ENCODE results near the gene CST11. TPM values are rescaled to one million over a fixed set of nuclear protein-coding genes. Genes with fewer than 3 reads are reported as not detected.

The CST11 gene, protein sequence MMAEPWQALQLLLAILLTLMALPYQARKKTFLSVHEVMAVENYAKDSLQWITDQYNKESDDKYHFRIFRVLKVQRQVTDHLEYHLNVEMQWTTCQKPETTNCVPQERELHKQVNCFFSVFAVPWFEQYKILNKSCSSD
- total RNA-seq (2011; cell fraction: chromatin; rRNA removed; ENCODE audit: low replicate concordance), result not detected in 2 replicates
- not detected in 2 replicates for total RNA-seq (2011; cell fraction: nucleolus; rRNA removed)
- total RNA-seq (2011; cell fraction: nucleoplasm; rRNA removed), result not detected in 2 replicates
- total RNA-seq (2014; rRNA removed) (not detected in 2 replicates), total RNA-seq (2014; rRNA removed; fragmentation: Illumina TruSeq; extraction: Trizol) (not detected in 2 replicates), total RNA-seq (2015; rRNA removed; fragmentation: Illumina TruSeq; extraction: Trizol) (not detected in 2 replicates), total RNA-seq (2021) (not detected in 2 replicates), polyA plus RNA-seq (2011; rRNA removed) (not detected in 2 replicates), polyA plus RNA-seq (2014; fragmentation: Illumina TruSeq; extraction: Trizol) (not detected in 2 replicates), polyA plus RNA-seq (2014; fragmentation: Nextera tagmentation; extraction: Ambion mirVana) (not detected), polyA plus RNA-seq (2014; rRNA removed) (not detected in 2 replicates), polyA minus RNA-seq (2011; rRNA and poly(A)+ RNA removed) (not detected in 2 replicates), Bru-seq, nascent RNA (not detected), BruChase-seq, experiment 1, labeled RNA remaining after a 2-hour chase (not detected), BruChase-seq, experiment 2, labeled RNA remaining after a 6-hour chase (not detected)
- not detected in 2 replicates for polyA plus RNA-seq (2011; cell fraction: cytosol; rRNA removed)
- not detected in 2 replicates for polyA plus RNA-seq (2011; cell fraction: nucleus; rRNA removed)
- polyA plus RNA-seq (2012), result not detected in 2 replicates
- not detected in 2 replicates for polyA minus RNA-seq (2011; cell fraction: cytosol; rRNA and poly(A)+ RNA removed)
- polyA minus RNA-seq (2011; cell fraction: nucleus; rRNA and poly(A)+ RNA removed), result not detected in 2 replicates
- long read RNA-seq, experiment 1, result 0 reads
- long read RNA-seq, experiment 2, result 0 reads
- long read RNA-seq, experiment 3, result 0 reads

DNA sequence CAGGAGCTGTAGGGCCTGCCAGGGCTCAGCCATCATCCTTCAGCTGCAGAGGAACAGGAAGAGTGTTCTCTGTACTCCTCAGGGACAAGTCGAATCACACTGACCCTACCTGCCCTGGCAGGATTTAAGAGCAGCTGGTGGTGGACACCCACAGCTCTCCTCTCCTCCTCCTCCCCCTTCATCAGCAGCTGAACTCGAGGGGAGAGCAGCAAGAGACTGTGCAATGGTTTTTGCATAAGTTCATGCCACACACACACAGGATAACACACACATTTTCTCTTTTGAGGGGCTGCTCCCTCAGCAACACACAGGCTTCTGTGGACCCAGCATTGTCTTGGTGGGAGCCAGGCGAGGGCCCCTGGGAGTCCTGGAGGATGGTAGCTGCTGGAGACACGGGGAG is at the start of gene CST11:
Gene CST11 (minus strand): TSS at position 101 of the 400 bp plus-strand sequence. CDS start 65 bp downstream, at position 36.
- TF ChIP-seq PHB (CRISPR knock-in tag; IDR thresholded peaks at IDR 0.05) (no peak), ADNP (tag; IDR thresholded peaks at IDR 0.05) (no peak), TCF7 (IDR thresholded peaks at IDR 0.05; ENCODE audit: borderline replicate concordance) (no peak), PML (IDR thresholded peaks at IDR 0.05; ENCODE audit: low read length) (no peak), PRPF4 (IDR thresholded peaks at IDR 0.05; ENCODE audit: insufficient read depth, low read depth, low read length, poor library complexity, severe bottlenecking) (no peak), POU5F1 (IDR thresholded peaks at IDR 0.05; ENCODE audit: borderline replicate concordance, low read depth, low read length, partially characterized antibody) (no peak), EZH2 (IDR thresholded peaks at IDR 0.05; ENCODE audit: borderline replicate concordance, low read depth, low read length) (no peak)
- H3K9me1 ChIP-seq (ENCODE audit: control insufficient read depth, insufficient read depth, low read length), result no peaks in the 10 kb centered on the region
- ATAC-seq, result no peak
- in situ Hi-C loops (cut with MboI) (no loop called here), intact Hi-C loops (cut with micrococcal nuclease) (no loop called here)
- no peak within 1 kb of the TSS for H2AFZ ChIP-seq (ENCODE audit: low read depth, low read length)
- H3K9me3 ChIP-seq (replicated peaks; ENCODE audit: control insufficient read depth, insufficient read depth, low read depth, low read length), result no peaks in the 10 kb centered on the region
- H3K9ac ChIP-seq (ENCODE audit: insufficient read depth in 1 of 2, low read depth in 2 of 2, low read length in 2 of 2), result no peak within 1 kb of the TSS
- no peak within 1 kb of the TSS for H3K4me3 ChIP-seq
- CTCF ChIA-PET (ENCODE audit: low intra/inter-chr PET ratio), result no interaction called here
- H3K4me2 ChIP-seq (ENCODE audit: insufficient read depth, low read length), result no peak within 1 kb of the TSS
- no peak for FAIRE-seq
- peaks cover 0 to 50% of the 10 kb centered on the region in 2 experiments; a peak in 4 of 5 replicates for H3K27me3 ChIP-seq (ENCODE audit: control insufficient read depth in 2 of 2, insufficient read depth in 2 of 2, low read length in 2 of 2)
- no peaks in the 10 kb centered on the region for H3K36me3 ChIP-seq (ENCODE audit: control insufficient read depth, insufficient read depth, low read length)
- no peaks in the 10 kb centered on the region for H3K4me1 ChIP-seq (replicated peaks in 1 of 2; ENCODE audit: control insufficient read depth in 2 of 2, insufficient read depth in 2 of 2, low read length in 2 of 2)
- H3K79me2 ChIP-seq (ENCODE audit: control insufficient read depth, insufficient read depth, low read length), result no peaks in the 10 kb centered on the region
- DNase-seq (ENCODE audit: extremely low read depth in 1 of 4, low spot score in 3 of 4), result no peak
- no peak within 1 kb of the TSS for H3K27ac ChIP-seq (ENCODE audit: extremely low read depth, low read depth, low read length)
- 0% methylated on average over 3 of the region's 4 CpGs for WGBS (ENCODE audit: insufficient coverage, low coverage, missing lambda C conversion rate)
- no TSS peak for BruUV-seq (replicated peaks)
- H4K20me1 ChIP-seq (replicated peaks; ENCODE audit: control insufficient read depth, insufficient read depth, low read length), result no peaks in the 10 kb centered on the region
- POLR2A ChIA-PET, result no interaction called here
